Keratinocyte (primary cell): ENCODE results near the gene SFT2D1. TPM values are rescaled to one million over a fixed set of nuclear protein-coding genes. Genes with fewer than 3 reads are reported as not detected.
"Not testable (repeated sequence)": the region's sequence is repeated elsewhere in the genome, so short reads cannot be mapped to it uniquely, and the experiment has no call there.

Experiments
- DNase-seq: peaks from one replicate; pipeline ENCODE4 v3.0.0-alpha.2; 2011; ENCODE audit warnings: low read depth, missing footprints, low spot score
- FAIRE-seq: peaks from 2 replicates; lab custom pipeline; 2011; peaks lifted over from hg19 to GRCh38; lab: Jason Lieb, UNC
- H2AFZ ChIP-seq: 2 replicates; pipeline ENCODE4 v1.6.0; 2012; ENCODE audit warnings: low read length, control low read depth, inconsistent platforms; ENCODE audit not compliant: control insufficient read depth
- H3K27ac ChIP-seq: 2 replicates; pipeline ENCODE4 v1.5.1; 2011; ENCODE audit warnings: low read length; ENCODE audit not compliant: control insufficient read depth, insufficient read depth
- H3K27me3 ChIP-seq: 3 replicates; pipeline ENCODE4 v1.6.0; 2011; ENCODE audit warnings: low read length; ENCODE audit not compliant: control insufficient read depth, insufficient read depth; ENCODE audit errors: extremely low read depth
- H3K36me3 ChIP-seq, 2 experiments: 2 replicates in 1 of 2; 3 replicates in 1 of 2; pipeline ENCODE4 v1.5.1; 2011; ENCODE audit warnings: low read length in 2 of 2, mild to moderate bottlenecking in 1 of 2; ENCODE audit not compliant: control insufficient read depth in 2 of 2, insufficient read depth in 2 of 2; ENCODE audit errors: extremely low read depth in 1 of 2
- H3K4me1 ChIP-seq: 3 replicates; pipeline ENCODE4 v1.5.1; 2011; ENCODE audit warnings: low read length; ENCODE audit not compliant: control insufficient read depth, insufficient read depth; ENCODE audit errors: extremely low read depth
- H3K4me2 ChIP-seq: 3 replicates; pipeline ENCODE4 v1.6.0; 2011; ENCODE audit warnings: low read depth, low read length; ENCODE audit not compliant: control insufficient read depth, insufficient read depth; ENCODE audit errors: extremely low read depth
- H3K4me3 ChIP-seq, 3 experiments: fragments of 200-600 bp in 1 of 3; sonication (generic) in 1 of 3; 2 replicates in 2 of 3; 3 replicates in 1 of 3; pipeline ENCODE4 v1.5.1; 2011 to 2016; ENCODE audit warnings: low read length in 3 of 3, mild to moderate bottlenecking in 3 of 3, control low read depth in 2 of 3, inconsistent platforms in 1 of 3, low read depth in 1 of 3, mixed read lengths in 1 of 3, mixed run types in 1 of 3, moderate library complexity in 1 of 3; ENCODE audit not compliant: control insufficient read depth in 2 of 3, insufficient read depth in 2 of 3; ENCODE audit errors: extremely low read depth in 1 of 3
- H3K79me2 ChIP-seq: 2 replicates; pipeline ENCODE4 v1.6.0; 2012; ENCODE audit warnings: low read length; ENCODE audit not compliant: control insufficient read depth, insufficient read depth
- H3K9ac ChIP-seq: 3 replicates; pipeline ENCODE4 v1.6.0; 2011; ENCODE audit warnings: low read length; ENCODE audit not compliant: control insufficient read depth, insufficient read depth; ENCODE audit errors: extremely low read depth
- H3K9me1 ChIP-seq: 3 replicates; pipeline ENCODE4 v1.6.0; 2011; ENCODE audit warnings: low read length; ENCODE audit not compliant: control insufficient read depth, insufficient read depth; ENCODE audit errors: extremely low read depth
- H3K9me3 ChIP-seq: 2 replicates; pipeline ENCODE4 v1.5.1; 2012; ENCODE audit warnings: low read depth, low read length; ENCODE audit not compliant: control insufficient read depth
- H4K20me1 ChIP-seq: 3 replicates; pipeline ENCODE4 v1.6.0; 2011; ENCODE audit warnings: low read length; ENCODE audit not compliant: control insufficient read depth, insufficient read depth; ENCODE audit errors: extremely low read depth
- CTCF ChIP-seq, 3 experiments: IDR thresholded peaks in 1 of 3; conservative IDR thresholded peaks in 1 of 3; optimal IDR thresholded peaks in 1 of 3; 2 replicates in 2 of 3; 3 replicates in 1 of 3; pipeline versions ENCODE3 to v1.5.1; 2011; ENCODE audit warnings: low read length in 3 of 3, mild to moderate bottlenecking in 3 of 3, moderate library complexity in 2 of 3, control low read depth in 1 of 3, inconsistent platforms in 1 of 3; ENCODE audit not compliant: insufficient read depth in 2 of 3; ENCODE audit errors: extremely low read depth in 1 of 3
- EZH2 ChIP-seq: IDR thresholded peaks from one replicate; pipeline ENCODE4 v1.6.1; 2012; ENCODE audit warnings: inconsistent platforms, mild to moderate bottlenecking, low read length, moderate library complexity
- dilution Hi-C: fragments of 300-500 bp; cut with MboI; formaldehyde crosslinking; loops from one replicate; pipeline ENCODE4 v1.7.0; 2020; ENCODE audit warnings: low sequenced_read_pairs; ENCODE audit not compliant: extremely low pct_ligation_motif_present
- polyA plus RNA-seq, 5 experiments: library from polyadenylated mRNA; depleted of rRNA in 3 of 5; stranded (reverse) in 3 of 5; stranded (forward) in 1 of 5; unstranded in 1 of 5; fragments of >200 nt; gene quantifications; 1 replicate in 1 of 5; 2 replicates in 3 of 5; 3 replicates in 1 of 5; pipeline versions ENCODE4 v1.2.1 to v1.2.3, GENCODE V29; 2011 to 2012; ENCODE audit warnings: missing spikeins in 2 of 5, low read depth in 1 of 5, low replicate concordance in 1 of 5

Gene SFT2D1
- polyA plus RNA-seq, 1 donor (not counting 4 experiments of a cell fraction or from before 2014, with no cell fraction given) = 84.3 TPM

- Histone ChIP-seq H3K27ac (no peak overlapping the region), H3K36me3 (peaks cover 0 to 2% of the 10 kb centered on the region in 2 experiments), H3K9me3 (no peaks in the 10 kb centered on the region), H3K4me2 (no peak overlapping the region), H3K9ac (no peak overlapping the region), H3K4me1 (peaks cover 9% of the 10 kb centered on the region), H3K9me1 (no peaks in the 10 kb centered on the region), H3K79me2 (no peaks in the 10 kb centered on the region), H3K27me3 (no peaks in the 10 kb centered on the region), H2AFZ (no peak overlapping the region), H3K4me3 (no peak overlapping the region), H4K20me1 (no peaks in the 10 kb centered on the region)
- no peak for TF ChIP-seq CTCF (optimal IDR thresholded peaks at IDR 0.05 in 1 of 3, IDR thresholded peaks at IDR 0.05 in 1 of 3, conservative IDR thresholded peaks at IDR 0.05 in 1 of 3; ENCODE audit: extremely low read depth in 1 of 3, insufficient read depth in 2 of 3, low read length in 3 of 3)
- TF ChIP-seq EZH2 = no peak
- FAIRE-seq (no peak), DNase-seq (no peak)
- dilution Hi-C loops = no loop called here
These were observed 22.1 kb upstream of the SFT2D1 start for GRCh38 chr6:166364456-166364855.

- H3K4me1 ChIP-seq, dilution Hi-C loops, FAIRE-seq, DNase-seq, H3K36me3 ChIP-seq, H3K9ac ChIP-seq, H3K4me2 ChIP-seq, H3K27ac ChIP-seq, H3K79me2 ChIP-seq, H3K27me3 ChIP-seq, H3K9me1 ChIP-seq, H3K9me3 ChIP-seq, H4K20me1 ChIP-seq, H2AFZ ChIP-seq, H3K4me3 ChIP-seq: not testable (repeated sequence)
These were observed 20.1 kb upstream of the SFT2D1 start for GRCh38 chr6:166362427-166362826.

- Histone ChIP-seq H3K4me2 (peak overlapping the region; percentile 64), H3K9me1 (no peaks in the 10 kb centered on the region), H3K4me3 (no peak overlapping the region), H3K9ac (no peak overlapping the region), H3K27ac (no peak overlapping the region), H3K79me2 (no peaks in the 10 kb centered on the region), H3K27me3 (no peaks in the 10 kb centered on the region), H4K20me1 (no peaks in the 10 kb centered on the region), H3K36me3 (peaks cover 0 to 2% of the 10 kb centered on the region in 2 experiments), H3K9me3 (no peaks in the 10 kb centered on the region), H3K4me1 (peaks cover 9% of the 10 kb centered on the region), H2AFZ (no peak overlapping the region)
- dilution Hi-C loops = no loop called here
- FAIRE-seq (peak; percentile 26), DNase-seq (no peak)
- no peak for TF ChIP-seq CTCF (optimal IDR thresholded peaks at IDR 0.05 in 1 of 3, IDR thresholded peaks at IDR 0.05 in 1 of 3, conservative IDR thresholded peaks at IDR 0.05 in 1 of 3; ENCODE audit: extremely low read depth in 1 of 3, insufficient read depth in 2 of 3, low read length in 3 of 3)
- TF ChIP-seq EZH2 = no peak
These were observed 18.7 kb upstream of the SFT2D1 start for GRCh38 chr6:166361077-166361429.
